Measurements from ENCODE around the gene ANO3. TPM values are rescaled to one million over a fixed set of nuclear protein-coding genes. Genes with fewer than 3 reads are reported as not detected.

Gene ANO3
- total and polyA plus RNA-seq, 2 of the 8 experiments (the other 6 are each of a cell fraction or from before 2014, with no cell fraction given): not detected

DNA sequence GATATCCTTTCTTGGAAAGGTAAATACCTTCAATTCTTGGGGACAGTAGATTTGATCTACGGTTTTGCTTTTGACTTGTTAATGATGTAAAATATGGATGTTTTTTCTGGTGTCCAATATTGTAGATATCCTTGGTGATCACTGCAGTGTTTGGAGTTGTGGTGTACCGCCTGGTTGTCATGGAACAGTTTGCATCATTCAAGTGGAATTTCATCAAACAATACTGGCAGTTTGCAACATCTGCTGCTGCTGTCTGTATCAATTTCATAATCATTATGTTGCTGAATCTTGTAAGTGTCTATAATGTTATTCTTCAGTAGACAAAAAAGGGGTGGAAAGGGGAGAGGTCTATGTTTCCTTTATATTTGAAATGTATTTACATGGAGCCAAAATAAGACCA lies 267.5 kb downstream of the ANO3 start (continued):
- TF ChIP-seq TCF12 (IDR thresholded peaks at IDR 0.05; ENCODE audit: low read depth, low read length): no peak
- no peak for TF ChIP-seq EZH2 (IDR thresholded peaks at IDR 0.05; ENCODE audit: low read depth, low read length, severe bottlenecking)
